HT-29 (cell line): ENCODE results near the gene CLDN17. TPM values are rescaled to one million over a fixed set of nuclear protein-coding genes. Genes with fewer than 3 reads are reported as not detected.

Experiments used
- DNase-seq: peaks from one replicate; pipeline ENCODE4 v3.0.0-alpha.2; 2015; ENCODE audit warnings: low spot score
- total RNA-seq: library from RNA; depleted of rRNA; stranded (reverse); fragments of >200 nt; shearing (Covaris generic); gene quantifications from 2 replicates; pipeline ENCODE4 v1.2.3, GENCODE V29; 2014; rRNA removed

Gene CLDN17
- total RNA-seq, 1 experiment from 2014 or later = not detected

DNA sequence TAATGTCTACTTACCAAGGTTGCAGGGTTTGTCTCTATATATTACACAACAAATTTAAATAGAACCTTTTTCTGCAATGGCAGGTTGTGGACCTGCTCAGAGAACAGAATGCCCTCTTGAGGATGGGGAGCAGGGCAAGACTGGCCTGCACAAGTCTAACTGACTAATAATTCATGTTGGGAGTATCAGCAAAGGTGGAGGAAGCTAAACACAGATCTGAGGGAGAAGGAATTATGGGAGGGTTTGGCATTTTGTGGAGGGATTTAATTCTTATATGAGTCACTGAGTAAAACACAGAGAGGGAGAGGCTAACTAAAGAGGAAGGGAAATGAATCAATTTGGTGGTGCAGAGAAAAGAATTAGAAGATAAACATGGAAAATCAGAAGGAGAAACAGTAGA is 40.0 kb downstream of the CLDN17 start:
- DNase-seq = no peak

DNA sequence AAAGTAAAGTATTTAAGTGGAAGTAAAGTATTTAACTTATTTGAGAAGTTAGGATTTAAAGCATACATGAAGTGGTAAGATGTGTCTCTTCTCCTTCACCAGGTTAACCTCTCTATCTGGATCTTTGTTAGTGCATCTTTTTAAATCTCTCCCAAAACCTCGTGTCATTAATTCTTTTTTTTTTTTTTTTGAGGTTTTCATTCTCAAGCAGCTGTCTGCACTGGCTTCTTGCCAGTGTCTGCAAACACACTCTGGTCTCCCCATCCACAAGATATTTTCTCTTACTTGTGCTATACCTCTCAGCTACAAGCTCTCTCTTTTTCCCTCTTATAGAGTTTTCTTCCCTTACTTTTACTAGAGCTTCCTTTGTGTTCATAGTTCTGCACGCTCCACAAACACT is 49.0 kb downstream of the CLDN17 start:
- DNase-seq = no peak

DNA sequence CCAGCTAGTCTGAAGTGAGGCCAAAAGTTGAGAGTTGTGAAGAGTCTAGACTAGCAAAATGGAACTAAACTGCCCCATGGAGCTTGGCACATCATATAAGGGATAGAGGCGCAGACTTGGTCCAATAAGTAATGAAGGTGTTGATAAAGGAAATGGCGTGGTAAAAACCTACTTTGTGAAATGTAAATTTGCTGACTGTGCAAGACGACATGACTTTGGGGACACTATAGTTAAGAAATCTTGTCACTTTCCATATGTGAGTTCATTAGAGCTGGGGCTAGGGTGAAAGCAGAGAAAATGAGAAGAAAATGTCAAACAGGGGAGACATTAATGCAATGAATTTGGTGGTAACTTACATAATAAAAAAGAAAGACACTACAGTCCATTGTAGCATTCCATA is 50.1 kb downstream of the CLDN17 start:
- DNase-seq = no peak

Other genes with a start within 250 kb of the CLDN17 start
- not detected in 2 replicates for gene GRIK1, start 226.8 kb downstream of the CLDN17 start, total RNA-seq
- gene CLDN8, start 49.3 kb upstream of the CLDN17 start, total RNA-seq = not detected in 2 replicates
- not detected in 2 replicates for gene KRTAP24-1, start 116.1 kb upstream of the CLDN17 start, total RNA-seq
- gene KRTAP25-1, start 122.7 kb upstream of the CLDN17 start, total RNA-seq = not detected in 2 replicates
- gene KRTAP26-1, start 153.5 kb upstream of the CLDN17 start, total RNA-seq = not detected in 2 replicates
- not detected in 2 replicates for gene KRTAP27-1, start 170.9 kb upstream of the CLDN17 start, total RNA-seq
- not detected in 2 replicates for gene KRTAP23-1, start 181.8 kb upstream of the CLDN17 start, total RNA-seq
- gene KRTAP13-2, start 205.5 kb upstream of the CLDN17 start, total RNA-seq = not detected in 2 replicates
- not detected in 2 replicates for gene KRTAP13-1, start 229.2 kb upstream of the CLDN17 start, total RNA-seq